Measurements from ENCODE around the gene ASTN1.

The ASTN1 gene

DNA sequence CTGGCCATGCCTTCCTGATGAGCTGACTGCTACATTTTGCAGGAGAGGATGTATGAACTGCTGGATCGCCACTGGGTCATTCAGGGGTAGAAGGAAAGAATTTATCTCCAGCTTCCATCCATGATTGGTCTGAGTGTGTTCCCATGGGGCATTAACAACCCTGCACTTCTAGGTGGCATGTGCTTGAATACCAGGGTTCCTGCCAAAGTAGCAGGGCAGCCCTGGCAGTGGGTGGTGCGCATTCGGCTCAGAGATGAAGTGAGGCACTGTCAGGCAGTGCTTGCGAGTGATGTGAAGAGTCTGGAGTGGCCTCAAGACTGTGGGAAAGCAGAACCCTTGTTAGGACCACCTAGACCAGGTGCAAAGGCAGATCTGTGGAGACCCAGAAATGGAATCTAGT, 294.9 kb downstream of the ASTN1 start:
- no peak for DNase-seq

DNA sequence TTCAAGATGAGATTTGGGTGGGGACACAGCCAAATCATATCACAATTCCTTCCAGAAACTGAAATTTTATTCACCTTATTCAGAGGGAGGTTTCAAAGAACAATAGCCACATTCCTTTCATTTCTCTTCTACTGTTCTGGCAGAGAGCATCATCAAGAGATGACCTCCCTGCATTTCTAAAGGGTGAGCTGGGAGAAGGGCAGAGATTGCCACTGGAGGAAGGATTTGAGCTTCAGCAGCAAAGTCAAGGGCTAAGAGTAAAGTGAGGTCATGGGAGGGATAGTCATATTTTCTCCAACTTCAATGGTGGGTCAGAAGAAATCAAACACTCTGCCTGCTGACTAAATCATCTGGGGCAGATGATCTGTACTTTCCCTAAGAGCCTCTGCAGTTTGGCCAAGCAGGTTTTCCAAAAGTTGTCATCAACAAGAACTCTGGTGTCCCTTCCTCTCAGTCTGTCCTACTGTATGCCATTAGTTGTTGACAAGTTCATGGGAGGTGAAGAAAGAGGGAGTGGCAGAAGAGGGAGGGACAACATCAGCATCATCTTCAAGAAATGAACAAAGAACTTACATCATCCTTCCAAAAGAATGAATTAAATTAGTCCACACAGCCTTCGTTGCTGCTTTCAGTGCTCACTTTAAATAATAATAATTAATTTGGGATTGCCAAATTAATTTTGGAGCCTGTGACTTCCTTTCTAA, 298.3 kb downstream of the ASTN1 start:
- DNase-seq = no peak

- no peak for DNase-seq
Observed at GRCh38 chr1:176864211-176864610, 300.3 kb downstream of the ASTN1 start.

DNA sequence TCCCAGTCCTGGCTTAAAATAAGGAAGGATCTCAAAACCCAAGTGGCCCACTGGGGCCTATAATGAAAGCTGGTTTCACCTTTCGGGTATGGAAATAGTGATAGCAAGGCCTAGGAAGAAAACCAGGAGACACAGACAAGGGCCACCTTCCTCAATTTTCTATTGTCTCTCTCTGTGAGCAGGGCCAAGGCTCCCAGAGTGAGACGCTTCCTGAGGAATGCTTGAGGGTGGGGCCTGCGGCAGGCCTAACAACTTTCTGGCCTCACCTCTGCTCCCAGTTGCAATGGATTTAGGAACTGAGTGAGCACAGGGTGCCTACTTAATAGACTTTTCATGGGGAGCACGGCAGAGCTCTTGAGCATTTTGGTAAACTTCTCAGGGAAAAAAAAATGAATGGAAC, 300.9 kb downstream of the ASTN1 start:
- no peak for DNase-seq

- DNase-seq = no peak
Observed at GRCh38 chr1:176858433-176858916, 306.0 kb downstream of the ASTN1 start.

DNA sequence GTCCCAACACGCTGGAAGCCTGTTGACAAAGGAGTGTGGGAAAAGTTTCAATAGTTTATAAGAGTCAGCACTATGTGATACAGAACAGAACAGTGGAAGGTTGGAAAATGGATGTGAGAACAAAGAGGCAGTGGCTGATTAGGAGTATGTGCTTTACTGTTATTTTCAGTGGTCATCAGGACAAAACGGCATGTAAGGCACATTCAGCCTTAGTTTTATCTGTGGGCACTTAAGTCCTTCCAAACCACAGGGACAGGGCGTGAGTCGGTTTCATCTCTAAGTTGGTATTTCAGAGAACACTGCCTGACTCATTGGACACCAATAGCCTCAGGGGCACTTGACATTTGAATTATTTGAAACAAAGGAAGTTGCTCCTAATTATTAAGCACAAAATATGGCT, 306.9 kb downstream of the ASTN1 start:
- DNase-seq = no peak

DNA sequence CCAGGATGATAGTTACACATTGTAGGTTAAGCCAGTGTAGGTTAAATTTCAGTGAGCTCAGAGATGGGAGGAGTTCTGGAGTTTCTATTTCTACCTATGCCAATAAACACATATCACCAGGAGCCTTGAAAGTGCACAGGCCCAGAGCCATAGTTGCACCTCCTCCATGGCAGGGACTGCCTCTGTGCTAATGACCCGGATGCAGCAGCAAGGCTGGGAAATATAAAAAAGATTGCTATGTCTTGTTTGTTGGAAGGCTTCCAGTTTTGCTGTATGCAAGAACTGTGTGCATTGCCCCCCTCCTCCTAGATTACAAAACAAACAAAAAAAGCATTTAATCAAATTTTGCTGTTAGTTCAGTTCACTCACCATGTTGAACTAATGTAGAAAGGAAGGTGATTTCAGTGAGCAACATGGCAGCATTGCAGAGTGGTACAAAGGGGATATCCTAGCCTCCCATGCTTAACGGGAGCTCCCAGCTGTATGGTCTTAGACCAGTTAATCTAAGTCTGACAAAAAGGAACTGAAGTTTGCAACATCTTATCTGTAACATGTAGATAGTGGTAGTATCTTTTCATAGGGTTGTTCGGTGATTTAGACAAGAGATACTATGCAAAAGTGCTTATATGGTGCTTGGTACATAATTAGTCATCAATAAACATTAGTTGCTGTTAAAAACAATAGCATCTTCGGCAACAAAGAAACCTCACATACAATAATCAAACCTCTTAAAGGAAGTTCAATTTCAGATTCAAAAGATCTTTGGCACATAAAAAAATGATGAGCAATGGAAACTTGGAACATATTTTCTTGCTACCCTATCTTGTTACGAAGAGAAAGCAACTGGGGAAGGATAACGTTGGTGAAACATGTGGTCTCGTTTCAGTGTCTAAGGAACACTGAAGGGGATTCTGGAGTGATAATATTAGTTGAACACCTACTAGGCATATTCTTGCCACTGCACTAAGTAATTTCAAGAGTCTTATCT, 309.5 kb downstream of the ASTN1 start:
- no peak for DNase-seq

- peak; percentile 56 for DNase-seq
Observed at GRCh38 chr1:176854121-176854520, 310.4 kb downstream of the ASTN1 start.

GRCh38 chr1:176853503-176853902, 311.0 kb downstream of the ASTN1 start:
- DNase-seq = no peak

GRCh38 chr1:176852124-176852523, 312.4 kb downstream of the ASTN1 start:
- DNase-seq = no peak

DNA sequence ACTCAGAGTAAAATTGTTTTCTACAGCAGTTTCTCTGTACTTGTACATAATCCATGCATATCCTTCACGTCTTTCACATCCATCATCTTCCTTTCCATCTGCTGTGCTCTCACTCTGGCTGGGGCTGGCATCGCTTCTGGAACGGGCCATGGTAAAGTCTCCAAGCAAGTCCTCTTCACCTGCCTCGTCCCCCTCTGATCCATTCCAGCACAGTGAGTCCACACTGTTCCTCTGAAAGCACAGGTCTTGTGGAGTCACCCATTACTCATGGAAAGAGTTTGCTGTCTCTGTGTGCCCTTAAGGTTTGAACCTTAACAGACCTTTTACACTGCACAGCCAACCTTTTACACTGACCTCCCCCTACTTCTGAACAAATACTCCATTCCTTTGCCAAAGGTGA, 313.6 kb downstream of the ASTN1 start:
- no peak for DNase-seq

DNA sequence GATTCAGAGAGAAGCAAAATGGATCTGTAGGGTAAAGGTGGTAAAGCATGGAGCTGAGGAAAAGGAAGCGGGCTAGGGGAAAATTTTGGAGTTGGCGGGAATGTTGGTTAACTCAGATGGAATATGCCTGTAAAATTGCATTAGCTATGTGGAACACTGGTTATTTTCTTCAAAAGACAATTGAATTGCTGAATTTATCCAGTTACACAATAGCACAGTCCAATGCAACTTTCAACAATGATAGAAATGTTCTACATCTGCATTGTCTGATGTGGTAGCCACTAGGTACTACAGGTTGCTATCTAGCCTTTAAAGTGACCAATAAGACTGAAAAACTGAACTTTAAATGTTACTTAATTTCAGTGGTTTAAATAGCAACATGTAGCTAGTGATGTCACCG, 315.2 kb downstream of the ASTN1 start:
- DNase-seq = no peak

GRCh38 chr1:176847052-176847451, 317.5 kb downstream of the ASTN1 start:
- DNase-seq = no peak

GRCh38 chr1:176843352-176844297, 320.9 kb downstream of the ASTN1 start:
- peak; percentile 68 for DNase-seq

DNA sequence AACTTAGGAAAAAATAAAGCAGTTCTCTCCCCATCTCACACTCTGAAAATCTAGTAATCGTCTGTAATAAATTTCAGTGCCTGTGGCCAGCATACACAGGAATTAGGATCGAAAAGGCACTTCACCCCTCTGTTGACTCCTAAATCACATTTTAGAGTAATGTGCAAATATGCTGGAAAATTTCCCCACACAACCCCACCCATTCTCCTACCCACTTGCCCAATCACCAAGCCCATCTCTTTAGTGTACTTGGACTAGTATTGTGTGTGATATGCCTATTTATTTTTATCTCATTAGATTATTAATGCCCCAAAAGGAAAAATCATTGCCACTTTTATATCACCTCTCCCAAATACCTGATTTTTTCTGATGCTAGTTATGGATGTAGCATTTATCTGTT, 323.3 kb downstream of the ASTN1 start:
- DNase-seq = no peak

GRCh38 chr1:176839216-176839615, 325.3 kb downstream of the ASTN1 start:
- DNase-seq = no peak

GRCh38 chr1:176838276-176838995, 326.1 kb downstream of the ASTN1 start:
- DNase-seq = no peak

- no peak for DNase-seq
Observed at GRCh38 chr1:176837708-176838107, 326.8 kb downstream of the ASTN1 start.

DNA sequence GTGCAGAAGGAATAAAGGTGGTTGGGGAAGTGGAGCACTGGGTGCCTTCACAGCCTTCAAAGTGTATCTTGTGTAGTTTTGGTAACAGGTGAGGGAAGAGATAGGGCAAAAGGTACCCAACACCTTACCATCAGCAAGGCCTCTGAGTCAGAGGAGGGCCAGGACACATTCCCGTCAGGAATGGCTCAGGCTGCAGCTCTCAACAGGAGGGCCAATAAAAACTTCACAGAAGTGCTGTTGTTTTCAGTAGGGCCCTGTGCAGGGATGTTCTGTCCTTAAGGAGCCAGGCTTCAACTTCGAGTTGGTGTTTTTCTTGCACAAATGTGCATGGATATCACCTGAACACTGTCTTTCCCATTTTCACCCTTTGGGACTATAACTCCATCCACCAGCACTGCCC, 333.4 kb downstream of the ASTN1 start:
- no peak for DNase-seq

GRCh38 chr1:176829261-176829660, 335.3 kb downstream of the ASTN1 start:
- DNase-seq = no peak

- no peak for DNase-seq
Observed at GRCh38 chr1:176826265-176826664, 338.2 kb downstream of the ASTN1 start.

Measured in left hindlimb (tissue), 1 donor.